Right atrium auricular region (tissue), 2 donors: ENCODE results near the gene GGCX. TPM values are rescaled to one million over a fixed set of nuclear protein-coding genes. Genes with fewer than 3 reads are reported as not detected.

Source experiments
- DNase-seq: peaks from one replicate; pipeline ENCODE4 v3.0.0-alpha.2; 2019; ENCODE audit warnings: low spot score
- H3K27ac ChIP-seq, 2 donors: fragments of 200-600 bp; sonication (generic); 1 replicate in 1 of 2; 2 replicates in 1 of 2; pipeline ENCODE4 v1.5.1; 2016 to 2019
- H3K27me3 ChIP-seq, 2 donors: fragments of 200-600 bp; sonication (generic); one replicate each; pipeline versions ENCODE4 v1.5.1 to v1.6.0; 2017 to 2019
- H3K36me3 ChIP-seq: fragments of 200-600 bp; sonication (generic); one replicate; pipeline ENCODE4 v1.5.1; 2016
- H3K4me1 ChIP-seq, 2 donors: fragments of 200-600 bp; sonication (generic); one replicate each; pipeline versions ENCODE4 v1.5.1 to v1.6.0; 2017 to 2019
- H3K4me3 ChIP-seq, 2 donors: fragments of 200-600 bp; sonication (generic); 1 replicate in 1 of 2; 2 replicates in 1 of 2; pipeline ENCODE4 v1.5.1; 2017 to 2019; ENCODE audit warnings: mild to moderate bottlenecking in 1 of 2, moderate library complexity in 1 of 2
- H3K9me3 ChIP-seq, 2 donors: fragments of 200-600 bp; sonication (generic); one replicate each; pipeline ENCODE4 v1.5.1; 2019
- CTCF ChIP-seq, 2 donors: fragments of 200-600 bp; sonication (generic); IDR thresholded peaks; one replicate each; pipeline ENCODE4 v1.5.1; 2019; ENCODE audit warnings: antibody characterized with exemption in 2 of 2
- total RNA-seq, 2 donors: library from RNA; depleted of rRNA; stranded (reverse); fragments of >200 nt; gene quantifications; one replicate each; pipeline ENCODE4 v1.1.0, GENCODE V29; 2016

Gene GGCX
- total RNA-seq, 2 donors from 2014 or later, result 18.0 to 23.3 TPM

GRCh38 chr2:85524336-85524908, 36.9 kb downstream of the GGCX start:
- TF ChIP-seq CTCF (IDR thresholded peaks at IDR 0.05), result no peak
- no peak for DNase-seq
- Histone ChIP-seq H3K27ac (peak overlapping the region; percentile 66 to 71), H3K36me3 (no peaks in the 10 kb centered on the region), H3K4me3 (no peak overlapping the region), H3K9me3 (no peaks in the 10 kb centered on the region), H3K4me1 (peaks cover 0 to 20% of the 10 kb centered on the region in 2 donors), H3K27me3 (no peaks in the 10 kb centered on the region)

DNA sequence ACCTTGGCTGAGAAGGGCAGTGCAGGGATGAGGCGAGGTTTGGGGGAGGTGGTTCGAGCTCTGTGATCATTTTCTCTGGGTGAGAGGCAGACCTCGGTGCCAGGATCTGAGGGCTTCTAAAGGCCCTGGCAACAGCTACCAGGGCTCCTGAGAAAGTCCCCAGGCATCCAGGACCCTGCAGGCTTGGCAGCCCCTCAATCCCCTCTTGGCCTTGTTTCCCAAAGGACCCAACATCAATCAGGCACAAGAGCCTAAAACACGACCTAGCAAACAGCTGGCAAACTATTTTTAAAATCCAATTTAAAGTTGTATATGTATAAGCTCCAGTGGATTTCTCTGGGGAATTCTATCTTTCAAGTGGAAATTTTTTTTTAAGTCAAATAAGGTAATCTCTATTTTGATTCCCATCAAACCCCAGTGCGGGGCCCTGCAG, 37.4 kb downstream of the GGCX start:
- Histone ChIP-seq H3K4me3 (no peak overlapping the region), H3K9me3 (no peaks in the 10 kb centered on the region), H3K4me1 (peaks cover 0 to 20% of the 10 kb centered on the region in 2 donors), H3K27ac (peak overlapping the region; percentile 66 to 71), H3K36me3 (no peaks in the 10 kb centered on the region), H3K27me3 (no peaks in the 10 kb centered on the region)
- no peak for TF ChIP-seq CTCF (IDR thresholded peaks at IDR 0.05)
- DNase-seq, result no peak

DNA sequence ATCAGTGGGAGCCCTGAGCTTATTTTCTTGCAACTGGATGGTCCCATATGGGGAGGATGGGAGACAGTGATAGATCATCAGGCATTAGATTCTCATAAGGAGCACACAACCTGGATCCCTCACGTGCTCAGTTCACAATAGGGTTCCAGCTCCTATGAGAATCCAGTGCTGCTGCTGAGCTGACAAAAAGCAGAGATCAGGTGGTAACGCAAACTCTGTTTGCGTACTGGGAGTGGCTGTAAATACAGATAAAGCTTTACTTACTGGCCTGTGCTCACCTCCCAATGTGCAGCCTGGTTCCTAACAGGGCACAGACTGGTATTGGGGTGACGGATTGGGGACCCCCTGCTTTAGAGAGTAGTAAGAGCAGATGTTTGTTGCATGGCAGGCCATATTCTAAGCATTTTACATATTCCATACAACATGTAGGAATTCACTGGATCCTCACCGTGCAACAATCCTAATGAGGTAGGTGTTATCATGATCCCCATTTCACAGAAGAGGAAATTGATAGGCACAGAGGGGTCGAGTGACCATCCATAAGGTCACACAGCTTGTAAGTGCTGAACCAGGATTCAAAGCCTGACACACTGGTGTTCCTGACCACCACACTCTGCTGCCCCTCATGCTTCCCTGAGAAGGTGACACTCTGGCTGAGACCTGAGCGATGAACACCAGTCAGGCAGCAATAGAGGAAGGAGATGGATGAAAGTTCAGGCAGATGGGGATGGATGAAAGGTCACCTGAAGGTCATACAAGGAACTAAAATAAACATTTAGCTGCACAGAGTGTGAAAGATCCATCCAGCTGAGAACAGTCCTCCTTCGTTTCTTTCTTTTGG, 38.0 kb downstream of the GGCX start:
- TF ChIP-seq CTCF (IDR thresholded peaks at IDR 0.05), result no peak
- Histone ChIP-seq H3K9me3 (no peaks in the 10 kb centered on the region), H3K27me3 (no peaks in the 10 kb centered on the region), H3K4me1 (peaks cover 0 to 20% of the 10 kb centered on the region in 2 donors), H3K4me3 (no peak overlapping the region), H3K27ac (peak overlapping the region; percentile 66 to 71), H3K36me3 (no peaks in the 10 kb centered on the region)
- DNase-seq, result no peak

- Histone ChIP-seq H3K4me3 (no peak overlapping the region), H3K36me3 (no peaks in the 10 kb centered on the region), H3K9me3 (no peaks in the 10 kb centered on the region), H3K27ac (no peak overlapping the region), H3K4me1 (peaks cover 0 to 20% of the 10 kb centered on the region in 2 donors), H3K27me3 (no peaks in the 10 kb centered on the region)
- DNase-seq, result no peak
- no peak for TF ChIP-seq CTCF (IDR thresholded peaks at IDR 0.05)
Measured at GRCh38 chr2:85522090-85522647, 39.1 kb downstream of the GGCX start.

GRCh38 chr2:85516653-85517389, 44.5 kb downstream of the GGCX start:
- no peaks in the 10 kb centered on the region for H3K27me3 ChIP-seq
- no peaks in the 10 kb centered on the region for H3K9me3 ChIP-seq
- no peak for DNase-seq
- H3K4me3 ChIP-seq, result no peak overlapping the region
- H3K36me3 ChIP-seq, result no peaks in the 10 kb centered on the region
- H3K4me1 ChIP-seq, result no peaks in the 10 kb centered on the region
- H3K27ac ChIP-seq, result no peak overlapping the region
- no peak for TF ChIP-seq CTCF (IDR thresholded peaks at IDR 0.05)
